CD1c-positive myeloid dendritic cell (primary cell): ENCODE measurements around the gene PROC.

Experiments
- DNase-seq: peaks from one replicate; pipeline ENCODE4 v3.0.0-alpha.2; 2016; ENCODE audit errors: extremely low spot score

Gene PROC

GRCh38 chr2:127418300-127419111, at the start of gene PROC:
Gene PROC (plus strand): TSS chr2:127418427. CDS start chr2:127419943, 1,516 bp downstream.
- no peak for DNase-seq

- DNase-seq: no peak
These were observed 48.2 kb upstream of the PROC start for GRCh38 chr2:127370010-127370409.

- no peak for DNase-seq
These were observed 47.2 kb upstream of the PROC start for GRCh38 chr2:127371037-127371436.

GRCh38 chr2:127373362-127374083, 44.7 kb upstream of the PROC start:
- no peak for DNase-seq

GRCh38 chr2:127376257-127376656, 42.0 kb upstream of the PROC start:
- DNase-seq: no peak

- no peak for DNase-seq
These were observed 41.0 kb upstream of the PROC start for GRCh38 chr2:127377262-127377661.

GRCh38 chr2:127378720-127379119, 39.5 kb upstream of the PROC start:
- no peak for DNase-seq

- no peak for DNase-seq
These were observed 38.4 kb upstream of the PROC start for GRCh38 chr2:127379712-127380355.

GRCh38 chr2:127381762-127382161, 36.5 kb upstream of the PROC start:
- DNase-seq: no peak

GRCh38 chr2:127382831-127383230, 35.4 kb upstream of the PROC start:
- no peak for DNase-seq

GRCh38 chr2:127384529-127384928, 33.7 kb upstream of the PROC start:
- DNase-seq: no peak

GRCh38 chr2:127386246-127386645, 32.0 kb upstream of the PROC start:
- DNase-seq: peak; percentile 82

GRCh38 chr2:127386764-127387654, 31.2 kb upstream of the PROC start:
- peak; percentile 89 for DNase-seq

GRCh38 chr2:127387655-127388422, 30.4 kb upstream of the PROC start, which contains the start of gene MAP3K2:
Gene MAP3K2 (minus strand): TSS chr2:127387975. CDS start chr2:127343129, 44,846 bp downstream.
- peak; percentile 98 for DNase-seq

- DNase-seq: no peak
These were observed 29.6 kb upstream of the PROC start for GRCh38 chr2:127388423-127389164.

- DNase-seq: peak; percentile 86
These were observed 28.3 kb upstream of the PROC start for GRCh38 chr2:127389778-127390435.

- peak; percentile 47 for DNase-seq
These were observed 25.9 kb upstream of the PROC start for GRCh38 chr2:127392133-127392827.

- DNase-seq: no peak
These were observed 25.2 kb upstream of the PROC start for GRCh38 chr2:127392828-127393578.
